C4-2B (cell line): Measurements from ENCODE around the gene STRA8.

ENCODE experiments used
- H3K27ac ChIP-seq: fragments of 450-650 bp; 2 replicates; pipeline ENCODE4 v1.5.1; 2017
- CTCF ChIP-seq: fragments of 450-650 bp; conservative IDR thresholded peaks from 2 replicates; pipeline ENCODE4 v1.5.1; 2017; ENCODE audit warnings: mild to moderate bottlenecking
- ZFX ChIP-seq: fragments of 450-650 bp; IDR thresholded peaks from 2 replicates; pipeline ENCODE4 v1.6.1; 2017

The STRA8 gene

GRCh38 chr7:135240441-135240840 lies 6.8 kb downstream of the STRA8 start:
- H3K27ac ChIP-seq = no peak overlapping the region
- TF ChIP-seq CTCF = no peak
- TF ChIP-seq ZFX = no peak

GRCh38 chr7:135242096-135242684 lies 8.6 kb downstream of the STRA8 start:
- no peak for TF ChIP-seq CTCF
- TF ChIP-seq ZFX = no peak
- H3K27ac ChIP-seq = no peak overlapping the region

GRCh38 chr7:135245226-135246190 lies 11.9 kb downstream of the STRA8 start:
- TF ChIP-seq ZFX (no peak), CTCF (no peak)

GRCh38 chr7:135246191-135246825 lies 12.7 kb downstream of the STRA8 start:
- H3K27ac ChIP-seq = no peak overlapping the region
- no peak for TF ChIP-seq CTCF
- no peak for TF ChIP-seq ZFX

More at GRCh38 chr7:135245226-135246190, 11.9 kb downstream of the STRA8 start:
- no peak overlapping the region for H3K27ac ChIP-seq

- no peak overlapping the region for H3K27ac ChIP-seq
- TF ChIP-seq ZFX (no peak), CTCF (no peak)
Observed at GRCh38 chr7:135247746-135248471, 14.3 kb downstream of the STRA8 start.

- no peak for TF ChIP-seq ZFX
- no peak for TF ChIP-seq CTCF
- no peak overlapping the region for H3K27ac ChIP-seq
Observed at GRCh38 chr7:135248546-135248945, 14.9 kb downstream of the STRA8 start.
